Gastroesophageal sphincter (tissue), 4 donors: Measurements from ENCODE around the gene DMRTB1. TPM values are rescaled to one million over a fixed set of nuclear protein-coding genes. Genes with fewer than 3 reads are reported as not detected.

Source experiments
- ATAC-seq: fragments of 150-250 bp; one replicate; pipeline ENCODE4 v1.9.1; 2016; ENCODE audit warnings: mild to moderate bottlenecking, moderate library complexity
- H3K27ac ChIP-seq, 4 donors: fragments of 200-600 bp; sonication (generic) in 3 of 4; 1 replicate in 3 of 4; 2 replicates in 1 of 4; pipeline ENCODE4 v1.5.1; 2016 to 2019
- H3K27me3 ChIP-seq: fragments of 200-600 bp; sonication (generic); one replicate; pipeline ENCODE4 v1.5.1; 2019
- H3K36me3 ChIP-seq, 2 donors: fragments of 200-600 bp; sonication (generic); one replicate each; pipeline ENCODE4 v1.5.1; 2019; ENCODE audit warnings: control low read depth in 1 of 2
- H3K4me1 ChIP-seq, 3 donors: fragments of 200-600 bp; sonication (generic); 1 replicate in 2 of 3; 2 replicates in 1 of 3; pipeline ENCODE4 v1.5.1; 2016 to 2019; ENCODE audit warnings: control low read depth in 2 of 3
- H3K4me3 ChIP-seq, 2 donors: fragments of 200-600 bp; sonication (generic); one replicate each; pipeline ENCODE4 v1.5.1; 2019; ENCODE audit warnings: mild to moderate bottlenecking in 1 of 2, moderate library complexity in 1 of 2
- H3K9me3 ChIP-seq, 3 donors: fragments of 200-600 bp; sonication (generic); one replicate each; pipeline ENCODE4 v1.5.1; 2017 to 2019; ENCODE audit warnings: control low read depth in 2 of 3
- CTCF ChIP-seq, 4 experiments: fragments of 200-600 bp in 2 of 4; fragments of 450-650 bp in 2 of 4; sonication (generic) in 1 of 4; IDR thresholded peaks; one replicate each; pipeline ENCODE4 v1.5.1; 2017 to 2019; ENCODE audit warnings: antibody characterized with exemption in 4 of 4, mild to moderate bottlenecking in 2 of 4, moderate library complexity in 2 of 4
- EP300 ChIP-seq: sonication (generic); formaldehyde crosslinking; IDR thresholded peaks from one replicate; pipeline ENCODE4 v1.6.1; 2017; ENCODE audit warnings: antibody characterized with exemption, mild to moderate bottlenecking
- POLR2A ChIP-seq, 2 donors: fragments of 450-650 bp; IDR thresholded peaks; one replicate each; pipeline ENCODE4 v1.6.1; 2017; ENCODE audit warnings: antibody characterized with exemption in 2 of 2, mild to moderate bottlenecking in 2 of 2, moderate library complexity in 1 of 2
- POLR2AphosphoS5 ChIP-seq: sonication (generic); formaldehyde crosslinking; IDR thresholded peaks from one replicate; pipeline ENCODE4 v1.6.1; 2017; ENCODE audit warnings: antibody characterized with exemption
- WGBS, 2 donors: methylation state at CpG; one replicate each; pipeline ENCODE4 v1.1.5; 2018; ENCODE audit warnings: low coverage in 1 of 2; 5-methylcytosine and 5-hydroxymethylcytosine counted together
- total RNA-seq, 4 donors: library from RNA; depleted of rRNA; stranded (reverse); fragments of >200 nt; gene quantifications; one replicate each; pipeline ENCODE4 v1.1.0, GENCODE V29; 2016

The DMRTB1 gene
- total RNA-seq, 4 donors from 2014 or later: not detected

GRCh38 chr1:53415432-53415831, 43.8 kb upstream of the DMRTB1 start:
- 83 to 85% methylated on average over 6 to 12 of the region's 12 CpGs for WGBS, 2 donors
- Histone ChIP-seq H3K4me3 (no peak overlapping the region), H3K9me3 (no peaks in the 10 kb centered on the region), H3K27me3 (peaks cover 8% of the 10 kb centered on the region), H3K36me3 (no peaks in the 10 kb centered on the region), H3K27ac (no peak overlapping the region), H3K4me1 (peaks cover 0 to 23% (median 0%) of the 10 kb centered on the region in 3 donors)
- TF ChIP-seq POLR2AphosphoS5: no peak
- no peak for TF ChIP-seq EP300
- TF ChIP-seq CTCF (IDR thresholded peaks at IDR 0.05): no peak
- TF ChIP-seq POLR2A (IDR thresholded peaks at IDR 0.05): no peak
- no peak for ATAC-seq

DNA sequence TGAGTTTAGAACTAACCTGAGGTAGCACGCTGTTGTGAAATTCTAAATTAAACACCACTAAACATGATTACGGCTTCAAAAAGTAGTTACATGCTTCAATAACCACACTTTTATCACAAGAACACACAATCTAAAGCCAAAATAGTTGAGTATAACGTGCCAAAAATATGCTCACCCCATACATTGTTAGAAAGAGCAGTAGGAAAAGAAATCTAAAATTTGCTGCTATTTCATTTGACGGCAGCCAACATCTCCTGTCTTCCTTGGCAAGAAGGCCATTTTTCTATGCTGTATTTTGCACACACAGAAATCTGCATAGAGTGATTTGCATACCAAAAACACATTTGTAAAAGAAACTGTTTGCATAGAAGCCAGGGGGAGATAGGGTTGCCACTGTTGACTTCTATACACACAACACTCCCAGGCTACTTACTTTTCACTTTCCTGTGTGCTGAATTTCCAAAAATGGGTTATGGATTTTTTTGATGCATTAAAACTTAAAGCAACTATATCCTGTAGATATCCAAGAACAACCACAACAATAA, 42.9 kb upstream of the DMRTB1 start:
- peaks cover 0 to 23% (median 0%) of the 10 kb centered on the region in 3 donors for H3K4me1 ChIP-seq
- H3K27ac ChIP-seq: no peak overlapping the region
- ATAC-seq: no peak
- H3K27me3 ChIP-seq: peaks cover 16% of the 10 kb centered on the region
- 57 to 70% methylated on average over 4 of the region's 4 CpGs for WGBS, 2 donors
- H3K9me3 ChIP-seq: peaks cover 0 to 4% (median 0%) of the 10 kb centered on the region in 3 donors
- TF ChIP-seq CTCF (IDR thresholded peaks at IDR 0.05): no peak
- no peak for TF ChIP-seq POLR2AphosphoS5
- TF ChIP-seq POLR2A (IDR thresholded peaks at IDR 0.05): no peak
- no peak for TF ChIP-seq EP300
- H3K36me3 ChIP-seq: no peaks in the 10 kb centered on the region
- H3K4me3 ChIP-seq: no peak overlapping the region

DNA sequence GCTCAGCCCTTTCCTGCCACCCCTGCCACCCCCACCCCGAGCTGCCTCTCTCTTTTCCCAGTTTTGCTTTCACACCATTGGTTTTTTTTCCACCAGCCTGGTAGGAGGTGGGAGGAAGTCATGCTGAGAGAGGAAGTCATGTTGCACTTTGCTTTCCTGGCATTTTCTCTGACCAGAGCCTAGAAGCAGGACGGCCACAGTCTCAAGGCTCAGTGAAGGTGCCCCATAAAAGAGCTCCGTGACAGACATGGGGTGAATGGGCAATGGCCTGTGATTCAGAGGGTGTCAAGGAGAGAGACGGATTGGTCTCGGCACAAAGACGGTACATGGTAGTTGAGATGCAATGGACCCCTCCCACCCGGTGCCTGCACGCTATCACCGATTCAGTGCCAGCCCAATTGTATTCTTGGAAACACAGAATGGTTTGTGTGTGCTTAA, 42.1 kb upstream of the DMRTB1 start:
- WGBS, 2 donors: 2 to 27% methylated on average over 6 to 9 of the region's 9 CpGs
- no peak overlapping the region for H3K27ac ChIP-seq
- TF ChIP-seq CTCF (IDR thresholded peaks at IDR 0.05) (no peak), POLR2A (IDR thresholded peaks at IDR 0.05) (no peak), POLR2AphosphoS5 (no peak), EP300 (no peak)
- peaks cover 23% of the 10 kb centered on the region for H3K27me3 ChIP-seq
- no peak overlapping the region for H3K4me3 ChIP-seq
- peaks cover 0 to 5% (median 0%) of the 10 kb centered on the region in 3 donors for H3K9me3 ChIP-seq
- no peaks in the 10 kb centered on the region for H3K36me3 ChIP-seq
- no peak for ATAC-seq
- peaks cover 0 to 23% (median 0%) of the 10 kb centered on the region in 3 donors for H3K4me1 ChIP-seq

DNA sequence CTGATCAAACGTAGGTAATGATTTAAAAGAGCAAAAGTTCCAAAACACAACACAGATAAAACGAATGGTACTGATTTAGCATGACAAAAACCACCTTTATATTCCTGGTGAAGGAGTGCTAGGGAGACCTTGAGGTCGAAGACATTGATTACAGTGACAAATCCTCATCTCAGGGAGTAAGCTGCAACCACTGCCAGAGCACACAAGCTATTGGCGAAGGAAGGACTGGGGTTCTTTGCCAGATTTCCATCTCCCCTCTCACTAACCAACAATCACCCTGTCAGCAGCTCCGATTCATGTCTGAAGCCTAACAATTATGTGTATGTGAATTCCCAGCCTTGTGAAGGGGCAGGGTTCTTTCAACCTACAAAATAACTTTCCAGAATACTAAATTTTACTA, 40.2 kb upstream of the DMRTB1 start:
- Histone ChIP-seq H3K27me3 (peaks cover 36% of the 10 kb centered on the region), H3K9me3 (peaks cover 0 to 5% (median 0%) of the 10 kb centered on the region in 3 donors), H3K4me3 (no peak overlapping the region), H3K4me1 (peaks cover 0 to 23% (median 0%) of the 10 kb centered on the region in 3 donors), H3K27ac (no peak overlapping the region), H3K36me3 (no peaks in the 10 kb centered on the region)
- 14 to 19% methylated on average over 5 of the region's 5 CpGs for WGBS, 2 donors
- TF ChIP-seq POLR2AphosphoS5 (no peak), POLR2A (IDR thresholded peaks at IDR 0.05) (no peak)
- ATAC-seq: no peak

DNA sequence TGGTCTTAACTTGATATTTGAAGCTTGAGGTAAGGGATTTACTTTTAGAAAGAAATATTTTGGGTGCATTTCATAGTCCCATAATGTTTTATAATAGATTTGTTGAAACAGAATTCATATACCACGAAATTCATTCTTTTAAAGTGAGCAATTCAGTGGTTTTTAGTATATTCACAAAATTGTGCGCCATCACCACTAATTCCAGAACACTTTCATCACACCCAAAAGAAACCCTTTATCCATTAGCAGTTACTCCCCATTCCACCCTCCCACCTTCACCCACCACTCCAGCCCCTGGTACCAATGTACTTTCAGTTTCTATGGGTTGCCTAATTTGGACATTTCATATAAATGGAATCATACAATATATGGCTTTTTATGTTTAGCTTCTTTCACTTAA, 38.9 kb upstream of the DMRTB1 start:
- H3K36me3 ChIP-seq: no peaks in the 10 kb centered on the region
- WGBS, 2 donors: 79 to 100% methylated on average over 2 of the region's 2 CpGs
- H3K4me3 ChIP-seq: no peak overlapping the region
- H3K4me1 ChIP-seq: peaks cover 0 to 23% (median 0%) of the 10 kb centered on the region in 3 donors
- H3K27ac ChIP-seq: no peak overlapping the region
- peaks cover 0 to 5% (median 0%) of the 10 kb centered on the region in 3 donors for H3K9me3 ChIP-seq
- peaks cover 47% of the 10 kb centered on the region for H3K27me3 ChIP-seq
- no peak for TF ChIP-seq POLR2A (IDR thresholded peaks at IDR 0.05)
- no peak for TF ChIP-seq EP300
- no peak for TF ChIP-seq POLR2AphosphoS5
- no peak for TF ChIP-seq CTCF (IDR thresholded peaks at IDR 0.05)
- ATAC-seq: no peak
